Panc1 (cell line): ENCODE data around the gene EML6.

Experiments used
- POLR2AphosphoS5 ChIP-seq: IDR thresholded peaks from 2 replicates; pipeline ENCODE4 v1.6.1; 2012; ENCODE audit warnings: mild to moderate bottlenecking, low read depth, low read length, moderate library complexity
- SIN3A ChIP-seq: IDR thresholded peaks from 2 replicates; pipeline ENCODE4 v1.6.1; 2012; ENCODE audit warnings: low read depth, mild to moderate bottlenecking, low read length, moderate library complexity, borderline replicate concordance; ENCODE audit not compliant: insufficient read depth
- TF ChIP-seq, protein P1 (sequence below): fragments of 450-650 bp; IDR thresholded peaks from 2 replicates; pipeline ENCODE4 v1.5.1; 2017; ENCODE audit warnings: mild to moderate bottlenecking
- TF ChIP-seq, protein P2 (sequence below), 2 experiments: IDR thresholded peaks; 2 replicates each; pipeline ENCODE4 v1.6.1; 2011 to 2012; ENCODE audit warnings: low read depth in 2 of 2, control low read depth in 1 of 2, low read length in 1 of 2, mild to moderate bottlenecking in 1 of 2, moderate library complexity in 1 of 2; ENCODE audit not compliant: insufficient read depth in 1 of 2

DNA sequence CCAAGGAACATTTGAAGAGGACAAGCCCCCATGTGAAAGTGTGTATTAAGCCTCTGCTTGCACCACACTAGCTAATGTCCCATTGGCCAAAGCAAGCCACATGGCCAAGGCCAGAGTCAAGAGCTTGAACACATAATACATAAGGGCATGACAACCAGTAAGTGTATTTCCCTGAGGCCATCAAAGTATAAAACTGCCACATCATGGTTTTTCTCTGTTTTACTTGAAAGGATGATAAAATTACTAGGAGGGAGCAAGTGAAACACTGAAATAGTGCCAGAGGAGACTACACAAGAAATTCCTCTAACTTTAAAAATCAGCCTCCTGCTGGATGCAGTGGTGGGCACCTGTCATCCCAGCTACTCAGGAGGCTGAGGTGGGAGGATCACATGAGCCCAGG, 30.9 kb upstream of the EML6 start:
- TF ChIP-seq, protein P1, sequence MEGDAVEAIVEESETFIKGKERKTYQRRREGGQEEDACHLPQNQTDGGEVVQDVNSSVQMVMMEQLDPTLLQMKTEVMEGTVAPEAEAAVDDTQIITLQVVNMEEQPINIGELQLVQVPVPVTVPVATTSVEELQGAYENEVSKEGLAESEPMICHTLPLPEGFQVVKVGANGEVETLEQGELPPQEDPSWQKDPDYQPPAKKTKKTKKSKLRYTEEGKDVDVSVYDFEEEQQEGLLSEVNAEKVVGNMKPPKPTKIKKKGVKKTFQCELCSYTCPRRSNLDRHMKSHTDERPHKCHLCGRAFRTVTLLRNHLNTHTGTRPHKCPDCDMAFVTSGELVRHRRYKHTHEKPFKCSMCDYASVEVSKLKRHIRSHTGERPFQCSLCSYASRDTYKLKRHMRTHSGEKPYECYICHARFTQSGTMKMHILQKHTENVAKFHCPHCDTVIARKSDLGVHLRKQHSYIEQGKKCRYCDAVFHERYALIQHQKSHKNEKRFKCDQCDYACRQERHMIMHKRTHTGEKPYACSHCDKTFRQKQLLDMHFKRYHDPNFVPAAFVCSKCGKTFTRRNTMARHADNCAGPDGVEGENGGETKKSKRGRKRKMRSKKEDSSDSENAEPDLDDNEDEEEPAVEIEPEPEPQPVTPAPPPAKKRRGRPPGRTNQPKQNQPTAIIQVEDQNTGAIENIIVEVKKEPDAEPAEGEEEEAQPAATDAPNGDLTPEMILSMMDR: no peak
- TF ChIP-seq SIN3A: no peak
- TF ChIP-seq POLR2AphosphoS5: no peak
- TF ChIP-seq, protein P2, sequence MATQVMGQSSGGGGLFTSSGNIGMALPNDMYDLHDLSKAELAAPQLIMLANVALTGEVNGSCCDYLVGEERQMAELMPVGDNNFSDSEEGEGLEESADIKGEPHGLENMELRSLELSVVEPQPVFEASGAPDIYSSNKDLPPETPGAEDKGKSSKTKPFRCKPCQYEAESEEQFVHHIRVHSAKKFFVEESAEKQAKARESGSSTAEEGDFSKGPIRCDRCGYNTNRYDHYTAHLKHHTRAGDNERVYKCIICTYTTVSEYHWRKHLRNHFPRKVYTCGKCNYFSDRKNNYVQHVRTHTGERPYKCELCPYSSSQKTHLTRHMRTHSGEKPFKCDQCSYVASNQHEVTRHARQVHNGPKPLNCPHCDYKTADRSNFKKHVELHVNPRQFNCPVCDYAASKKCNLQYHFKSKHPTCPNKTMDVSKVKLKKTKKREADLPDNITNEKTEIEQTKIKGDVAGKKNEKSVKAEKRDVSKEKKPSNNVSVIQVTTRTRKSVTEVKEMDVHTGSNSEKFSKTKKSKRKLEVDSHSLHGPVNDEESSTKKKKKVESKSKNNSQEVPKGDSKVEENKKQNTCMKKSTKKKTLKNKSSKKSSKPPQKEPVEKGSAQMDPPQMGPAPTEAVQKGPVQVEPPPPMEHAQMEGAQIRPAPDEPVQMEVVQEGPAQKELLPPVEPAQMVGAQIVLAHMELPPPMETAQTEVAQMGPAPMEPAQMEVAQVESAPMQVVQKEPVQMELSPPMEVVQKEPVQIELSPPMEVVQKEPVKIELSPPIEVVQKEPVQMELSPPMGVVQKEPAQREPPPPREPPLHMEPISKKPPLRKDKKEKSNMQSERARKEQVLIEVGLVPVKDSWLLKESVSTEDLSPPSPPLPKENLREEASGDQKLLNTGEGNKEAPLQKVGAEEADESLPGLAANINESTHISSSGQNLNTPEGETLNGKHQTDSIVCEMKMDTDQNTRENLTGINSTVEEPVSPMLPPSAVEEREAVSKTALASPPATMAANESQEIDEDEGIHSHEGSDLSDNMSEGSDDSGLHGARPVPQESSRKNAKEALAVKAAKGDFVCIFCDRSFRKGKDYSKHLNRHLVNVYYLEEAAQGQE (IDR thresholded peaks at IDR 0.05; ENCODE audit: insufficient read depth in 1 of 2, low read depth in 2 of 2, low read length in 1 of 2): no peak
